SK-N-SH treated with all-trans-retinoic acid at 6 μM for 48 hours (cell line): ENCODE results near the gene FZD2.

Experiments used
- ATAC-seq: fragments of 200-7000 bp; cut with Tn5 transposase; 3 replicates; pipeline ENCODE4 v1.9.1; 2020; ENCODE audit warnings: mild to moderate bottlenecking, moderate library complexity
- ARNTL ChIP-seq: fragments of 450-650 bp; formaldehyde crosslinking; IDR thresholded peaks from 2 replicates; pipeline ENCODE4 v1.5.0; 2020; ENCODE audit warnings: low read depth, mild to moderate bottlenecking, moderate library complexity, borderline replicate concordance
- BACH2 ChIP-seq: fragments of 250-450 bp; sonication (Bioruptor Pico); IDR thresholded peaks from 2 replicates; pipeline ENCODE4 v1.9.0; 2021; ENCODE audit warnings: mild to moderate bottlenecking, borderline replicate concordance
- CREB5 ChIP-seq: fragments of 250-450 bp; sonication (Bioruptor Pico); IDR thresholded peaks from 2 replicates; pipeline ENCODE4 v1.5.1; 2020; ENCODE audit warnings: low read depth, mild to moderate bottlenecking, moderate library complexity
- CSDC2 ChIP-seq: fragments of 250-450 bp; sonication (Bioruptor Pico); IDR thresholded peaks from 2 replicates; pipeline ENCODE4 v1.5.0; 2020; ENCODE audit warnings: mild to moderate bottlenecking, moderate library complexity
- ESRRG ChIP-seq: fragments of 250-450 bp; sonication (Bioruptor Pico); IDR thresholded peaks from 2 replicates; pipeline ENCODE4 v1.6.1; 2021; ENCODE audit warnings: mild to moderate bottlenecking
- GLIS3 ChIP-seq: fragments of 250-450 bp; sonication (Bioruptor Pico); IDR thresholded peaks from 2 replicates; pipeline ENCODE4 v1.5.0; 2020; ENCODE audit warnings: mild to moderate bottlenecking, moderate library complexity
- ISL1 ChIP-seq: fragments of 250-450 bp; sonication (Bioruptor Pico); IDR thresholded peaks from 2 replicates; pipeline ENCODE4 v2.1.2; 2022; ENCODE audit warnings: mild to moderate bottlenecking, moderate library complexity
- OSR1 ChIP-seq: fragments of 250-450 bp; sonication (Bioruptor Pico); IDR thresholded peaks from 2 replicates; pipeline ENCODE4 v1.8.0; 2022; ENCODE audit warnings: moderate library complexity, mild to moderate bottlenecking, inconsistent platforms
- PATZ1 ChIP-seq: fragments of 250-450 bp; sonication (Bioruptor Pico); IDR thresholded peaks from 2 replicates; pipeline ENCODE4 v1.8.0; 2020; ENCODE audit warnings: mild to moderate bottlenecking, moderate library complexity, borderline replicate concordance
- RARB ChIP-seq: fragments of 250-450 bp; sonication (Bioruptor Pico); IDR thresholded peaks from 2 replicates; pipeline ENCODE4 v1.8.0; 2021; ENCODE audit warnings: mild to moderate bottlenecking, moderate library complexity
- SNAI2 ChIP-seq: fragments of 250-450 bp; sonication (Bioruptor Pico); IDR thresholded peaks from 2 replicates; pipeline ENCODE4 v1.5.0; 2020; ENCODE audit warnings: mild to moderate bottlenecking, moderate library complexity
- TCF4 ChIP-seq: fragments of 250-450 bp; sonication (Bioruptor Pico); IDR thresholded peaks from 2 replicates; pipeline ENCODE4 v1.8.0; 2021; ENCODE audit warnings: mild to moderate bottlenecking, moderate library complexity, borderline replicate concordance
- TSHZ2 ChIP-seq: fragments of 250-450 bp; sonication (Bioruptor Pico); IDR thresholded peaks from 2 replicates; pipeline ENCODE4 v1.5.0; 2020; ENCODE audit warnings: mild to moderate bottlenecking, moderate library complexity
- ZFP3 ChIP-seq: fragments of 250-450 bp; sonication (Bioruptor Pico); IDR thresholded peaks from 2 replicates; pipeline ENCODE4 v1.5.0; 2020; ENCODE audit warnings: mild to moderate bottlenecking, moderate library complexity
- ZFP30 ChIP-seq: fragments of 450-650 bp; formaldehyde crosslinking; IDR thresholded peaks from 2 replicates; pipeline ENCODE4 v1.5.0; 2022; ENCODE audit warnings: mild to moderate bottlenecking, moderate library complexity
- ZNF565 ChIP-seq: fragments of 450-650 bp; formaldehyde crosslinking; conservative IDR thresholded peaks from 2 replicates; pipeline ENCODE4 v1.5.0; 2020; ENCODE audit warnings: low read depth, mild to moderate bottlenecking, moderate library complexity
- ZNF70 ChIP-seq: fragments of 450-650 bp; formaldehyde crosslinking; IDR thresholded peaks from 2 replicates; pipeline ENCODE4 v1.5.0; 2020; ENCODE audit warnings: mild to moderate bottlenecking, moderate library complexity
- ZNF8 ChIP-seq: fragments of 450-650 bp; formaldehyde crosslinking; IDR thresholded peaks from 2 replicates; pipeline ENCODE4 v1.5.0; 2020; ENCODE audit warnings: mild to moderate bottlenecking, moderate library complexity
- TF ChIP-seq, protein P1 (sequence below): fragments of 250-450 bp; sonication (Bioruptor Pico); IDR thresholded peaks from 2 replicates; pipeline ENCODE4 v1.8.0; 2021; ENCODE audit warnings: low read depth, mild to moderate bottlenecking, moderate library complexity, borderline replicate concordance
- TF ChIP-seq, protein P2 (sequence below): fragments of 250-450 bp; sonication (Bioruptor Pico); IDR thresholded peaks from 2 replicates; pipeline ENCODE4 v1.5.1; 2021; ENCODE audit warnings: mild to moderate bottlenecking, moderate library complexity

FZD2 gene

GRCh38 chr17:44584443-44584842 is 27.2 kb downstream of the FZD2 start:
- ATAC-seq, result no peak

DNA sequence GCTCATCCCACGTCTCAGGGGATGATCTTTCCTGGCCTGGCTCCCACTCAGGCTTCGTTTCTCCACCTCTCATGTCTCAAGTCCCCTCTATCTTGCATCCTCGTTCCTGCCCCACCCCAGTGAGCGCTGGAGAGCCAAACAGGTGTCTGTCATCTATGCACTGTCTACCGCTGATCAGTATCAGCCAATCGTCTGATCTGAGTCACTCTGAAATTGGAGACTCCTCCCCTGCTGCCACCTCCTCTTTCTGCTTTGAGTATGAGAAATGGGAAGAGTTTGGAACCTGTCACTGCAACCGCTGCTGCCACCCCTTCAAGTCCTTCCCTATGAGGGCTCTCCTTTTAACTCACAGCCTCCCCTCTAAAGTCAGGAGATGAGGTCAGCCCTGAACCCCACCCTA is 28.0 kb downstream of the FZD2 start:
- TF ChIP-seq ZNF565 (CRISPR knock-in tag) (no peak), ISL1 (CRISPR knock-in tag) (no peak), TSHZ2 (CRISPR knock-in tag) (no peak), TCF4 (CRISPR knock-in tag) (no peak), SNAI2 (CRISPR knock-in tag) (no peak), GLIS3 (CRISPR knock-in tag) (no peak), ESRRG (CRISPR knock-in tag) (no peak), BACH2 (CRISPR knock-in tag) (no peak), ARNTL (CRISPR knock-in tag) (no peak), CREB5 (no peak), ZNF8 (CRISPR knock-in tag) (no peak)
- TF ChIP-seq, protein P1, sequence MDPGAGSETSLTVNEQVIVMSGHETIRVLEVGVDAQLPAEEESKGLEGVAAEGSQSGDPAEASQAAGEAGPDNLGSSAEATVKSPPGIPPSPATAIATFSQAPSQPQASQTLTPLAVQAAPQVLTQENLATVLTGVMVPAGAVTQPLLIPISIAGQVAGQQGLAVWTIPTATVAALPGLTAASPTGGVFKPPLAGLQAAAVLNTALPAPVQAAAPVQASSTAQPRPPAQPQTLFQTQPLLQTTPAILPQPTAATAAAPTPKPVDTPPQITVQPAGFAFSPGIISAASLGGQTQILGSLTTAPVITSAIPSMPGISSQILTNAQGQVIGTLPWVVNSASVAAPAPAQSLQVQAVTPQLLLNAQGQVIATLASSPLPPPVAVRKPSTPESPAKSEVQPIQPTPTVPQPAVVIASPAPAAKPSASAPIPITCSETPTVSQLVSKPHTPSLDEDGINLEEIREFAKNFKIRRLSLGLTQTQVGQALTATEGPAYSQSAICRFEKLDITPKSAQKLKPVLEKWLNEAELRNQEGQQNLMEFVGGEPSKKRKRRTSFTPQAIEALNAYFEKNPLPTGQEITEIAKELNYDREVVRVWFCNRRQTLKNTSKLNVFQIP (CRISPR knock-in tag), result no peak
- ATAC-seq, result no peak

More at GRCh38 chr17:44584443-44584842, 27.2 kb downstream of the FZD2 start:
- TF ChIP-seq ZNF8 (CRISPR knock-in tag) (no peak), ZFP30 (no peak), ZNF565 (CRISPR knock-in tag) (no peak)

DNA sequence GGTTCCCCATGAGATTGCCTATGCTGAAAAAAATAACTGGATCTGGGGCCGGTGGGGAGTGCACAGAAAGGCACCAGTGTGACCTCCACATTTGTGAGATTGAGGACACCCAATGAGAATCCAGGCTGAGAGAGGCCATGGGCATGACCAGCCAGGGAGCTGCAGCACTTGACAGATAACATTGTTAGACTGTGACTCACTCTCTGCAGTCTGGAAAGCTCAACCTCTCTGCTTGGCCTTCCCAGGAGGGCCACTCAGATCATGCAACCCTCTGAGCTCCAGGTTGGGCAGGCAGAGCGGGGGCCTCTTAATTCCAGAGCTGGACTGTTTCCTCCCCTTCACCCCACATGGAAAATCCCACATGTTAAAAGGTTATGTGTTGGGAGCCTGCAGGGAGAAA is 30.1 kb downstream of the FZD2 start:
- peak; percentile 99 for ATAC-seq

More for the DNA sequence above, 30.1 kb downstream of the FZD2 start:
- TF ChIP-seq, protein P1 (CRISPR knock-in tag), result no peak
- TF ChIP-seq, protein P2, sequence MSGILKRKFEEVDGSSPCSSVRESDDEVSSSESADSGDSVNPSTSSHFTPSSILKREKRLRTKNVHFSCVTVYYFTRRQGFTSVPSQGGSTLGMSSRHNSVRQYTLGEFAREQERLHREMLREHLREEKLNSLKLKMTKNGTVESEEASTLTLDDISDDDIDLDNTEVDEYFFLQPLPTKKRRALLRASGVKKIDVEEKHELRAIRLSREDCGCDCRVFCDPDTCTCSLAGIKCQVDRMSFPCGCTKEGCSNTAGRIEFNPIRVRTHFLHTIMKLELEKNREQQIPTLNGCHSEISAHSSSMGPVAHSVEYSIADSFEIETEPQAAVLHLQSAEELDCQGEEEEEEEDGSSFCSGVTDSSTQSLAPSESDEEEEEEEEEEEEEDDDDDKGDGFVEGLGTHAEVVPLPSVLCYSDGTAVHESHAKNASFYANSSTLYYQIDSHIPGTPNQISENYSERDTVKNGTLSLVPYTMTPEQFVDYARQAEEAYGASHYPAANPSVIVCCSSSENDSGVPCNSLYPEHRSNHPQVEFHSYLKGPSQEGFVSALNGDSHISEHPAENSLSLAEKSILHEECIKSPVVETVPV (CRISPR knock-in tag), result no peak
- TF ChIP-seq RARB (CRISPR knock-in tag) (no peak), OSR1 (no peak), CSDC2 (CRISPR knock-in tag) (no peak), ZNF70 (CRISPR knock-in tag) (no peak), ARNTL (CRISPR knock-in tag) (no peak), PATZ1 (CRISPR knock-in tag) (peak; percentile 13; the same call in 1 of the 2 replicates), TCF4 (CRISPR knock-in tag) (no peak), ZFP30 (no peak), CREB5 (no peak), ZFP3 (CRISPR knock-in tag) (peak; percentile 64; the same call in 1 of the 2 replicates)
